OCI-M2 (cell line): Measurements from ENCODE around the gene TAF11L13.
"Not testable (repeated sequence)": the region's sequence is repeated elsewhere in the genome, so short reads cannot be mapped to it uniquely, and the experiment has no call there.

Source experiments
- DNase-seq: peaks from one replicate; lab custom pipeline; 2025; ENCODE audit not compliant: unreplicated experiment; lab: John Stamatoyannopoulos, UW

The TAF11L13 gene

GRCh38 chr5:17631788-17632187 lies at the start of gene TAF11L13:
Gene TAF11L13 (plus strand): TSS chr5:17632088.
- not testable (repeated sequence) for DNase-seq

- not testable (repeated sequence) for DNase-seq
These were observed 46.2 kb upstream of the TAF11L13 start, which contains the start of gene TAF11L7 for GRCh38 chr5:17585658-17586057. Gene TAF11L7 (minus strand): TSS chr5:17585758.

- DNase-seq: not testable (repeated sequence)
These were observed 41.0 kb upstream of the TAF11L13 start, which contains the start of gene TAF11L8 for GRCh38 chr5:17590860-17591259. Gene TAF11L8 (minus strand): TSS chr5:17590960.

GRCh38 chr5:17594255-17594654 lies 37.6 kb upstream of the TAF11L13 start, which contains the start of gene TAF11L9:
Gene TAF11L9 (minus strand): TSS chr5:17594394.
- not testable (repeated sequence) for DNase-seq

GRCh38 chr5:17597728-17598127 lies 34.2 kb upstream of the TAF11L13 start, which contains the start of gene TAF11L10:
Gene TAF11L10 (minus strand): TSS chr5:17597828.
- not testable (repeated sequence) for DNase-seq

GRCh38 chr5:17603880-17604279 lies 28.0 kb upstream of the TAF11L13 start, which contains the start of gene TAF11L11:
Gene TAF11L11 (plus strand): TSS chr5:17604183.
- not testable (repeated sequence) for DNase-seq

GRCh38 chr5:17604951-17605350 lies 26.9 kb upstream of the TAF11L13 start:
- DNase-seq: no peak

GRCh38 chr5:17607461-17607860 lies 24.4 kb upstream of the TAF11L13 start:
- DNase-seq: not testable (repeated sequence)

GRCh38 chr5:17610092-17610491 lies 21.8 kb upstream of the TAF11L13 start, which contains the start of gene TAF11L12:
Gene TAF11L12 (plus strand): TSS chr5:17610392.
- not testable (repeated sequence) for DNase-seq

- DNase-seq: no peak
These were observed 16.8 kb upstream of the TAF11L13 start for GRCh38 chr5:17614872-17615605.

GRCh38 chr5:17619354-17619753 lies 12.5 kb upstream of the TAF11L13 start:
- no peak for DNase-seq

- no peak for DNase-seq
These were observed 11.3 kb upstream of the TAF11L13 start for GRCh38 chr5:17620627-17621026.

- DNase-seq: no peak
These were observed 6.2 kb upstream of the TAF11L13 start for GRCh38 chr5:17625686-17626085.

- DNase-seq: no peak
These were observed 2.3 kb downstream of the TAF11L13 start, which contains the start of gene TAF11L14 for GRCh38 chr5:17634160-17634559. Gene TAF11L14 (plus strand): TSS chr5:17634460.

GRCh38 chr5:17649232-17649631 lies 17.3 kb downstream of the TAF11L13 start:
- not testable (repeated sequence) for DNase-seq

- DNase-seq: not testable (repeated sequence)
These were observed 23.4 kb downstream of the TAF11L13 start for GRCh38 chr5:17655201-17655759.

- no peak for DNase-seq
These were observed 24.0 kb downstream of the TAF11L13 start for GRCh38 chr5:17655921-17656320.

- no peak for DNase-seq
These were observed 31.3 kb downstream of the TAF11L13 start for GRCh38 chr5:17663182-17663581.

GRCh38 chr5:17665836-17666235 lies 33.9 kb downstream of the TAF11L13 start:
- DNase-seq: no peak

GRCh38 chr5:17666726-17667235 lies 34.9 kb downstream of the TAF11L13 start:
- no peak for DNase-seq

GRCh38 chr5:17670353-17670752 lies 38.5 kb downstream of the TAF11L13 start:
- no peak for DNase-seq
